ENCODE results near the gene RENBP.
"Not testable (repeated sequence)": the region's sequence is repeated elsewhere in the genome, so short reads cannot be mapped to it uniquely, and the experiment has no call there.

The RENBP gene

GRCh38 chrX:153980394-153980793, 36.0 kb upstream of the RENBP start:
- H3K27me3 ChIP-seq (ENCODE audit: control insufficient read depth, insufficient read depth, low read length); H3K4me3 ChIP-seq (ENCODE audit: low read depth, low read length); H3K4me1 ChIP-seq (ENCODE audit: control insufficient read depth, insufficient read depth, low read length); H3K9me3 ChIP-seq (ENCODE audit: control insufficient read depth, insufficient read depth, low read length); H3K9ac ChIP-seq (ENCODE audit: low read depth, low read length); H3K36me3 ChIP-seq (ENCODE audit: control insufficient read depth, insufficient read depth, low read length): not testable (repeated sequence)

- Histone ChIP-seq H3K4me3 (ENCODE audit: low read depth, low read length) (no peak overlapping the region), H3K36me3 (ENCODE audit: control insufficient read depth, insufficient read depth, low read length) (no peaks in the 10 kb centered on the region), H3K4me1 (ENCODE audit: control insufficient read depth, insufficient read depth, low read length) (no peaks in the 10 kb centered on the region), H3K27me3 (ENCODE audit: control insufficient read depth, insufficient read depth, low read length) (no peaks in the 10 kb centered on the region), H3K9me3 (ENCODE audit: control insufficient read depth, insufficient read depth, low read length) (peaks cover 4% of the 10 kb centered on the region), H3K9ac (ENCODE audit: low read depth, low read length) (no peak overlapping the region)
Observed at GRCh38 chrX:153974726-153975286, 30.4 kb upstream of the RENBP start.

GRCh38 chrX:153974003-153974725, 29.7 kb upstream of the RENBP start:
- Histone ChIP-seq H3K27me3 (ENCODE audit: control insufficient read depth, insufficient read depth, low read length) (no peaks in the 10 kb centered on the region), H3K4me3 (ENCODE audit: low read depth, low read length) (no peak overlapping the region), H3K4me1 (ENCODE audit: control insufficient read depth, insufficient read depth, low read length) (no peaks in the 10 kb centered on the region), H3K9me3 (ENCODE audit: control insufficient read depth, insufficient read depth, low read length) (peaks cover 4% of the 10 kb centered on the region), H3K36me3 (ENCODE audit: control insufficient read depth, insufficient read depth, low read length) (no peaks in the 10 kb centered on the region), H3K9ac (ENCODE audit: low read depth, low read length) (peak overlapping the region; percentile 74)

- no peaks in the 10 kb centered on the region for H3K27me3 ChIP-seq (ENCODE audit: control insufficient read depth, insufficient read depth, low read length)
- H3K9ac ChIP-seq (ENCODE audit: low read depth, low read length) = peak overlapping the region; percentile 74
- peaks cover 3% of the 10 kb centered on the region for H3K4me1 ChIP-seq (ENCODE audit: control insufficient read depth, insufficient read depth, low read length)
- H3K36me3 ChIP-seq (ENCODE audit: control insufficient read depth, insufficient read depth, low read length) = no peaks in the 10 kb centered on the region
- H3K9me3 ChIP-seq (ENCODE audit: control insufficient read depth, insufficient read depth, low read length) = peaks cover 6% of the 10 kb centered on the region
- H3K4me3 ChIP-seq (ENCODE audit: low read depth, low read length) = peak overlapping the region; percentile 48
Observed at GRCh38 chrX:153973127-153974002, 28.9 kb upstream of the RENBP start.

GRCh38 chrX:153972368-153973126, 28.1 kb upstream of the RENBP start, which contains the start of gene TMEM187:
Gene TMEM187, plus strand, starts transcription at chrX:153972754. Its CDS starts 9,309 bp downstream, at chrX:153982063.
- Histone ChIP-seq H3K4me3 (ENCODE audit: low read depth, low read length) (peak within 1 kb of the TSS; percentile 95), H3K9ac (ENCODE audit: low read depth, low read length) (peak within 1 kb of the TSS; percentile 98), H3K27me3 (ENCODE audit: control insufficient read depth, insufficient read depth, low read length) (no peaks in the 10 kb centered on the region), H3K36me3 (ENCODE audit: control insufficient read depth, insufficient read depth, low read length) (no peaks in the 10 kb centered on the region), H3K4me1 (ENCODE audit: control insufficient read depth, insufficient read depth, low read length) (peaks cover 3% of the 10 kb centered on the region), H3K9me3 (ENCODE audit: control insufficient read depth, insufficient read depth, low read length) (peaks cover 8% of the 10 kb centered on the region)

- peaks cover 5% of the 10 kb centered on the region for H3K36me3 ChIP-seq (ENCODE audit: control insufficient read depth, insufficient read depth, low read length)
- H3K4me3 ChIP-seq (ENCODE audit: low read depth, low read length) = peak within 1 kb of the TSS; percentile 95
- H3K9ac ChIP-seq (ENCODE audit: low read depth, low read length) = peak within 1 kb of the TSS; percentile 98
- peaks cover 3% of the 10 kb centered on the region for H3K4me1 ChIP-seq (ENCODE audit: control insufficient read depth, insufficient read depth, low read length)
- peaks cover 8% of the 10 kb centered on the region for H3K9me3 ChIP-seq (ENCODE audit: control insufficient read depth, insufficient read depth, low read length)
- no peaks in the 10 kb centered on the region for H3K27me3 ChIP-seq (ENCODE audit: control insufficient read depth, insufficient read depth, low read length)
Observed at GRCh38 chrX:153971450-153972367, 27.3 kb upstream of the RENBP start, which contains the start of gene HCFC1. Gene HCFC1, minus strand, starts transcription at chrX:153971818. Its CDS starts 978 bp downstream, at chrX:153970840.

- H3K36me3 ChIP-seq (ENCODE audit: control insufficient read depth, insufficient read depth, low read length) = peaks cover 5% of the 10 kb centered on the region
- peaks cover 3% of the 10 kb centered on the region for H3K4me1 ChIP-seq (ENCODE audit: control insufficient read depth, insufficient read depth, low read length)
Observed at GRCh38 chrX:153971124-153971449, 26.6 kb upstream of the RENBP start.

GRCh38 chrX:153970357-153971123, 26.1 kb upstream of the RENBP start:
- Histone ChIP-seq H3K4me3 (ENCODE audit: low read depth, low read length) (peak overlapping the region; percentile 95), H3K9ac (ENCODE audit: low read depth, low read length) (peak overlapping the region; percentile 98), H3K9me3 (ENCODE audit: control insufficient read depth, insufficient read depth, low read length) (peaks cover 8% of the 10 kb centered on the region), H3K36me3 (ENCODE audit: control insufficient read depth, insufficient read depth, low read length) (peaks cover 5% of the 10 kb centered on the region), H3K27me3 (ENCODE audit: control insufficient read depth, insufficient read depth, low read length) (no peaks in the 10 kb centered on the region), H3K4me1 (ENCODE audit: control insufficient read depth, insufficient read depth, low read length) (peaks cover 3% of the 10 kb centered on the region)

More at GRCh38 chrX:153971124-153971449, 26.6 kb upstream of the RENBP start:
- peak overlapping the region; percentile 98 for H3K9ac ChIP-seq (ENCODE audit: low read depth, low read length)
- peaks cover 8% of the 10 kb centered on the region for H3K9me3 ChIP-seq (ENCODE audit: control insufficient read depth, insufficient read depth, low read length)
- H3K27me3 ChIP-seq (ENCODE audit: control insufficient read depth, insufficient read depth, low read length) = no peaks in the 10 kb centered on the region
- H3K4me3 ChIP-seq (ENCODE audit: low read depth, low read length) = peak overlapping the region; percentile 95

- H3K9me3 ChIP-seq (ENCODE audit: control insufficient read depth, insufficient read depth, low read length) = peaks cover 8% of the 10 kb centered on the region
- peak overlapping the region; percentile 95 for H3K4me3 ChIP-seq (ENCODE audit: low read depth, low read length)
- peaks cover 3% of the 10 kb centered on the region for H3K4me1 ChIP-seq (ENCODE audit: control insufficient read depth, insufficient read depth, low read length)
- peaks cover 5% of the 10 kb centered on the region for H3K36me3 ChIP-seq (ENCODE audit: control insufficient read depth, insufficient read depth, low read length)
- no peaks in the 10 kb centered on the region for H3K27me3 ChIP-seq (ENCODE audit: control insufficient read depth, insufficient read depth, low read length)
- H3K9ac ChIP-seq (ENCODE audit: low read depth, low read length) = peak overlapping the region; percentile 65
Observed at GRCh38 chrX:153969904-153970356, 25.5 kb upstream of the RENBP start.
